HG03354 (cell line): ENCODE results near the gene TTC24.
"Not testable (repeated sequence)": the region's sequence is repeated elsewhere in the genome, so short reads cannot be mapped to it uniquely, and the experiment has no call there.

Source experiments
- ATAC-seq: cut with Tn5 transposase; IDR thresholded peaks from one replicate; pipeline ENCODE4 v1.9.1; 2021; ENCODE audit warnings: mild to moderate bottlenecking; ENCODE audit not compliant: unreplicated experiment, poor library complexity, severe bottlenecking

TTC24 gene

DNA sequence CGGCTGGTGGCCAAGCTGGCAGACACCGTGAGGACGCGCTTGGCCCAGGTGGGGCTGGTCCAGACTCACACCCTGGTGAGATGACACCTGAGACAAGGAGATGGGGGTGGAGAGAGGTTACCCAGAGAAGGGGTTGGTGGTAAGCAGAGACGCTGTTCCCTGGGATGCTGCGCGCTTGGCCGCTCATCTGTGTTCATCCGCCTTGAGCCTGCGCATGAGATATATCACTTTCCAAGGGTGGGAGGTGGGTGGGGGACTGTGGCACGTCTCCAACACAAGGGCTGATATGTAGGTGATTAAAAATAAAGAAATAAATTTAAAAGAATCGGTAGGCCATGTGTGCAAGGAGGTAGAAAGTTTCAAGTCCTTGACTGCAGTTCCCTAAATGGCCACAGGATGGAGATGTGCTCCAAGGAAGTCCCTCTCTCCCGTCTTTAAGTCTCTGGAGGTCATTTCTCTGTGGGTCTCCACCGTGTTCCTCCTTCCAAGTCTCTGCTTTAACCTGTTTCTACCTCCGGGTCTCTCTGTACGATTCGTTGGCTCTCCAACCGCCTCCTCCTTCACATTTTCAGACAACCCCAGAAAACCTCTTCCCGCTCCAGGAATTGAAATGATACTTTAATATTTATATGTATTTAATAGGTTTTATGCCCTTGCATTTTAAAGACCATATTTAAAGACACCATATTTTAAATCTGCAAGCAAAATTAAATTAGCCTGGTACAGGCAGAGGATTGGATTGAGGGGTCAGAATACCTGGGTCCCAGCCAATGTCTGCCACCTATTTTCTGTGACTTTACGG, 4.5 kb downstream of the TTC24 start:
- ATAC-seq = no peak

DNA sequence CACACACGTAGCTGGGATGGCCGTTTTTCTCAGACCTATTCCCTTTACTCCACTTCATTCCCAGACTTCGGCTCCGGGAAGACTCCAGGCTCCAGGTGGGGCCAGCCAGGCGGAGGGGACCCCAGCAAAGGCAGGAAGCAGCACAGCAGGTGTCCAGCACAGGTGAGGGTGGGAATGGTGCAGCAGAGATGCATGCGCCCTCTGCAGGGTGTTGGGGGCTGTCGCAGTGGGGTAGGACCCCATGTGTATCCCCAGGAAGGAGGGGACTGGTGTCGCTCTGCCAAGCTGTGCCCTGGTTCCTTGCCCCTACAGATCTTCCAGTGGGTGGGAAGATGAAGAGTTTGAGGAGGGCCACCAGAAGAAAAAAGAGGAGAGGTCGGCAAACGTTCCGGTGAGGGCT, 5.3 kb downstream of the TTC24 start:
- ATAC-seq = no peak

DNA sequence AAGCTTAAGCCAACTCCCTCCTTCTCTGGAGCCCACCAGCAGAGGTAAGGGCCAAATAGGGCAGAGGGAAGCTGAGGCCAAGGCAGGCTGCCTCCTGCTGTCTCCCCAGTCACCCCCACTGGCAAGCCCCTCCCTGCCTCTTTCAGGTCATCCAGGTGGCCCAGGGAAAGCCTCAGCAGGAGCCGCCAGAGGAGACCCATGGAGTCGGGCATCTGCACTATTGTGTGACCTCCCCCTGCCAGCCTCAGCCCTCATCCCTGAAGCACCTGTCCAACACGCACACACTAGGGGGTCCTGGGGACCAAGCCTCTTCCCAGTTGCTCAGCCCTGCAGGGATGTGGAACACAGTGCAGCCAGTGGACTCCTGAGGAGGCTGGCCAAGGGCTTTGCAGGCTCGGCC, 6.8 kb downstream of the TTC24 start:
- no peak for ATAC-seq

DNA sequence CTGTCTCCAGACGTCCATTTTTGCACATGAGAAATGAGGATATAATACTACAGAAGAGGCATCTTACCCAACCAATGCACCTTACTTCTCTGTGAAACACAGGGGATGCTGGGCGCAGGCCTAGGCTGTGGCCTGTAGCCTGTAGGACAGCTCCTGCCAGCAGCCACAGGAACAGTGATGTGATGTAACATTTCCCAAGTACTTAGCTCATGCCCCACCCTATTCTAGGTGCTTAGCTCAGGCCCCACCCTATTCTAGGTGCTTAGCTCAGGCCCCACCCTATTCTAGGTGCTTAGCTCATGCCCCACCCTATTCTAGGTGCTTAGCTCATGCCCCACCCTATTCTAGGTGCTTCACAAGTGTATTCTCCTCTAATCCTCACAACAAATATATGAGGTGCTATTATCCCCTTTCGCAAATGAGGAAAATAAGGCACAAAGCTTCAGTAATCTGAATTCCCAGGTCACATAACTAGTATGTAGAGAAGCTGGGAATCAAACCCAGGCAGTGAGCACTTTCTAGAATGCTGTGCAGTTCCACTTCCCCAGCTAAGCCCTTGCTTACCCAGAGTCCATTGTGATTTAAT, 7.5 kb downstream of the TTC24 start:
- no peak for ATAC-seq

DNA sequence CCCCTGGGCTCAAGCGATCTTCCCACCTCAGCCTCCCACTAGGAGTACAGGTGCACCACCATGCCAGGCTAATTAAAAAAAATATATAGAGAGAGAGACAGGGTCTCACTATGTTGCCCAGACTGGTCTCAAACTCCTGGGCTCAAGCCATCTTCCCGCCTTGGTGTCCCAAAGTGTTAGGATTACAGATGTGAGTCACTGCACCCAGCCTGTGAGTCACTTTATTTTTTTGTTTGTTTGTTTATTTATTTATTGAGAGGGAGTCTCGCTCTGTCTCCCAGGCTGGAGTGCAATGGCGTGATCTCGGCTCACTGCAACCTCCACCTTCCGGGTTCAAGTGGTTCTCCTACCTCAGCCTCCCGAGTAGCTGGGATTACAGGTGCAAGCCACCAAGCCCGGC, 8.4 kb downstream of the TTC24 start:
- ATAC-seq = not testable (repeated sequence)

DNA sequence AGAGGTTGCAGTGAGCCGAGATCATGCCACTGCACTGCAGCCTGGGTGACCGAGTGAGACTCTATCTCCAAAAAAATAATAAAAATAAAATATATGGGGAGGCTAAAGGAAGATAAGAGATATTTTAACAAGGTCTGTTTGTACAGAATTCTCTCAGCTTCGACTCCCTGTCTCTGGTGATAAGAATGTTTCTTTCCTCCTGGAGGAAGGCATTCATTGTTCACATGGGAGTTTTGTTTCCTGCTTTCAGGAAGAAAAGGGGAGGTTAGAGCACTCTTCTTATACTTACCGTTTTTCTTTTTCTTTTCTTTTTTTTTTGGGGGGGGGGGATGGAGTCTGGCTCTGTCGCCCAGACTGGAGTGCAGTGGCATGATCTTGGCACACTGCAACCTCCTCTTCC, 10.0 kb downstream of the TTC24 start:
- no peak for ATAC-seq

DNA sequence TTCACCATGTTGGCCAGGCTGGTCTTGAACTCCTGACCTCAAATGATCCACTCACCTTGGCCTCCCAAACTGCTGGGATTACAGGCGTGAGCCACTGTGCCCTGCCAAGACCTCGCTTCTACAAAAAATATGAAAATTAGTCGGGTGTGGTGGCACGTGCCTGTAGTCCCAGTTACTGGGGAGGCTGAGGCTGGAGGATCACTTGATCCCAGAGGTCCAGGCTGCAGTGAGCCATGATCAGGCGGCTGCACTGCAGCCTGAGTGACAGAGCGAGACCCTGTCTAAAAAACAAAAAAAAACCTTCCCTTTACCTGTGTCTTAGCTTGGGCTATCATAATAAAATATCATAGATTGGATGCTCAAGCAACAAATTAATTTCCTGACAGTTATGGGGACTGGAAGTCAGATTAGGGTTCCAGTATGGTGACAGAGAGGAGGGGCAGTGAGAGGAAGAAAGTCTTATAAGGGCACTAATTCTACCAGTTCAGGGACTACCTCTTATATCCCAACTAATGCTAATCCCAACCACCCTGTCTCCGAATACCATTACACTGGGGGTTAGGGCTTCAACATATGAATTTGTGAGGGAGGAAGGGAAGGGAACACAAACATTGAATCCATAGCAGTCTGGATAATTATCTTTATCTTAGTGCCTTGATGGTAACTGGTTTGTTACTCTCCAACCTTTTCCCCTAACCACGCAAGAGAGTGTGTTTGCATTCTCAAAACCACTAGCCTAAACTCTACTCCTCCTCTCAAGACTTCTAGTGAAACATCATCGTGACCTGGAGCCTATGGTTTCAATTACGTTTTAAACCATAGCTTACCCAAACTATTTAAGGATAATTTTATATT, 11.0 kb downstream of the TTC24 start:
- no peak for ATAC-seq

DNA sequence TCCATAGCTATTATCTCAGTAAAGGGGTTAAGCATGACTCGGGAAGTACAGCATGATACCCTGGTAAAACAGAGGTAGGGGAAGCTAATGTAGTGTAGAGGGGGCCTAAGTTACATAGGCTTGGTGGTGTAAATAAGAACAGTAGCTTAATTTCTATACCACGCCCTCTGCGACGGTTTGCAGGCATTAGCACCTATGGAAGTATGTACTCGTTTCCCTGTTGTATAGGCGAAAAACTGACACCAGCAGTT, 11.6 kb downstream of the TTC24 start:
- no peak for ATAC-seq

DNA sequence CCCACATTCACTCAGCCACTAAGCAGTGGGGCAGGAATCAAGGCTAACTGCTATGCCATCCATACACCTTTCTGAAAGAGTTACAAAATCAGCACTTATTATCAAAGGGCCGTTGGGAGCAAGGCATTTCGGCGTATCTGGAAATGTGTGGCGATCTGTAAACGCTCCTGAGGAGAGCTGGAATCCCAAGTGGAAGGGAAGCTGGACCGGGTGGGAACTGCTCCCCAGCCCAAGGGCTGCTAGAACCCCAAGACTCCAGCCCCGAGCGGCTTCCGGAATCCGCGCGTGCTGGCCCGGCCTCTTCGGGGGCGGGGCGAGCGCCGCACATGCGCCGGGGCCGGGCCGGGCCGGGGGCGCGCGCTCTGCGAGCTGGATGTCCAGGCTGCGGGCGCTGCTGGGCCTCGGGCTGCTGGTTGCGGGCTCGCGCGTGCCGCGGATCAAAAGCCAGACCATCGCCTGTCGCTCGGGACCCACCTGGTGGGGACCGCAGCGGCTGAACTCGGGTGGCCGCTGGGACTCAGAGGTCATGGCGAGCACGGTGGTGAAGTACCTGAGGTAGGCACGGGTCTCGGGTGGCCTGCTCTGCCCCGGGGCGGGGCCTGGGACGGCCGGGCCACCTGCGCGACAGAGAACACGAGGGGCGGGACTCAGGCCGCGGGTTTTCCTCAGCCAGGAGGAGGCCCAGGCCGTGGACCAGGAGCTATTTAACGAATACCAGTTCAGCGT, 12.1 kb downstream of the TTC24 start, which contains the start of gene NAXE:
Gene NAXE, plus strand, starts transcription at position 345 of the 726 bp plus-strand sequence. Its CDS starts 29 bp downstream, at position 374.
- peak; percentile 86 for ATAC-seq

DNA sequence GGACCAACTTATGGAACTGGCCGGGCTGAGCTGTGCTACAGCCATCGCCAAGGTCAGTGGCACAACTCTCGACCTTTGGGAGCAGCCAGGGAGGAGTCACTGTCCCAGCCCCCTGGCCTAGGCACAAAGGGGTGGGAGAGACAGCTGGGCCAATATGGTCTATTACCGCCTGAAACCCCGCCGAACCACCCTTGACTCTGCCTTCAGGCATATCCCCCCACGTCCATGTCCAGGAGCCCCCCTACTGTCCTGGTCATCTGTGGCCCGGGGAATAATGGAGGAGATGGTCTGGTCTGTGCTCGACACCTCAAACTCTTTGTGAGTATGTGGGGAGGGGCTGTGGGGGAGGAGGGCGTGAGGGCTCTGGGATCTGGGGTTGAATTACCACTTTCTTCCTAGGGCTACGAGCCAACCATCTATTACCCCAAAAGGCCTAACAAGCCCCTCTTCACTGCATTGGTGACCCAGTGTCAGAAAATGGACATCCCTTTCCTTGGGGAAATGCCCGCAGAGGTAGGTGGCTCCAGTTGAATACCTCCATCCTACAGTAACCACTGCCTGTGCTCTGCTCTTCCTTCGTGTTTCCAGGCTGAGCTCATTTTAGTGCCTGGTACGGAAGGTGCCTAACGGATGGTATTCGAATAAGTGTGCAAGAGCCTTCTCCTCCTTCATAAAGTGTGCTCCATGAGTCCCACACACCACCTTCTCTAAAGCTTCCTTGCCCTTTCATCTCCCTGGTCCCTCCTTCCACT, 12.8 kb downstream of the TTC24 start:
- ATAC-seq = no peak

DNA sequence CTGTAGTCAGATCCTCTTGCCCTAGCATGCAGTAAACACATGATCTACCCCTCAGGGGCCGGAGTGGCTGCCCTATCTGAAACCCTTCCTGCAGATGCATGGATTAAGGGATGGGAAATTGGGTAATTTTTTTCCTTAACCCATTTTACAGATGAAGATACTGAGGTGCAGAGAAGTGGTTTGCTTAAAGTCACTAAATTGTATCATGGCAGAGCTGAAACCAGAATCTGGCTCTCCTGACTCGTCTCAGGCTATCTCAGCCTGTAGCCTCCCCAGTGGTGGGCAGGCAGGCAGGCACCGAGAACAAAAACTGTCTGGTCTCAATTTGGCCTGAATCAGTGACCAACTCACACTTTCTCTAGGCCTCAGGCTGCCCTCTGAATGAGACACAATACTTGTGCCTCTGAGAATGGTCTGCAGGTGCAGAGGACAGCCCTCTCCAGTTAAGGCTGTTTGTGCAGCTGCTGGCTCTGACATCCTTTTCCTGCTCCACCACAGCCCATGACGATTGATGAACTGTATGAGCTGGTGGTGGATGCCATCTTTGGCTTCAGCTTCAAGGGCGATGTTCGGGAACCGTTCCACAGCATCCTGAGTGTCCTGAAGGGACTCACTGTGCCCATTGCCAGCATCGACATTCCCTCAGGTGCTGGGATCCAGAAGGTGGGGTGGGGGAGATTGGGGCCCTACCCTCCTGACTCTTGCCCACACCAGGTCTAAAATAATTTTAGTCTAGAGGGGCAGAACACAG, 13.6 kb downstream of the TTC24 start:
- no peak for ATAC-seq

DNA sequence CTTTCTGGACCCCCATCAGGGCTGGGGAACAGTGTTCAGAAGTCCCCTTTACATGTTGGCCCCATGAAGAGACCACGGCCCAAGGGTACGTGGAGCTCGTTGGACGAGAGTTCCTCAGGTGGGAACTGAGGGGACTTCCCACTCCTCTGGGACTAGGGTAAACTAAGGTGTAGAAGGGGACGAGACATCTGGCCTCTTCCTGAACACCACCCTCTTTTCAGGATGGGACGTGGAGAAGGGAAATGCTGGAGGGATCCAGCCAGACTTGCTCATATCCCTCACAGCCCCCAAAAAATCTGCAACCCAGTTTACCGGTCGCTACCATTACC, 14.1 kb downstream of the TTC24 start:
- no peak for ATAC-seq

DNA sequence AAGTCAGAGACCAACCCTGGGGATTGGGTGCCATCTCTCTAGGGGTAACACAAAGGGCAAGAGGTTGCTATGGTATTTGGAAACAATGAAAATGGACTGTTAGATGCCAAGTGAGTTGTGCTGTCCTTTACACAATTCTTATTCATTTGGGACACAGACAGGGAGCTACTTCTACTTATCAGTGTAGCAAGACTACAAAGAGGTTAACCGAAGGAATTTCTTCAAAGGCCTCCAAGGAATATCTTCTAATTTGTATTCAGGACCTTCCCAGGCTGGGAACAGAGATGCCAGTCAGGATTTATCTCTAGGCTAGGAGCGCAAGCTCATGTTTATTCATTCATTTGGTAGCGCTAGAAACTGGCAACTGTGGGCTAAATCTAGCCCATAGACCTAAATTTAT, 14.7 kb downstream of the TTC24 start:
- ATAC-seq = no peak

DNA sequence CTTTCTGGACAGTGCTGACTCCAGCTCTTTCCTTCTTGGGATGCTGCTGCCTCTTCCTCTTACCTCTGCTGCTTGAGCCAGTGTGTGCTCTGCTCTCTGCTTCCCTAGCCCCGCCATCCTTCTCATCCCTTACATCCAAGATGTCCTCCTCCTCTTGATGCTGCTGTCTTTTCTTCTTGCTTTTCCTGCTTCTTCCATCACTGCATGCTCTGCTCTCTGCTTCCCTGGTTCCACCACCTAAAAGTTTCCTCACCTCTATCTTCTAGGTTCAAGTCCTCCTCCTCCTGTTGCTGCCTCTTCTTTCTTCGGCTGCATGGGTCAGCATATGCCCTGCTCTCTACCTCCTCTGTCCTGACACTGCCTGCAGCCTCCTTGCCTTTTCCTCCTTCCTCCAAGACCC, 15.5 kb downstream of the TTC24 start:
- no peak for ATAC-seq

DNA sequence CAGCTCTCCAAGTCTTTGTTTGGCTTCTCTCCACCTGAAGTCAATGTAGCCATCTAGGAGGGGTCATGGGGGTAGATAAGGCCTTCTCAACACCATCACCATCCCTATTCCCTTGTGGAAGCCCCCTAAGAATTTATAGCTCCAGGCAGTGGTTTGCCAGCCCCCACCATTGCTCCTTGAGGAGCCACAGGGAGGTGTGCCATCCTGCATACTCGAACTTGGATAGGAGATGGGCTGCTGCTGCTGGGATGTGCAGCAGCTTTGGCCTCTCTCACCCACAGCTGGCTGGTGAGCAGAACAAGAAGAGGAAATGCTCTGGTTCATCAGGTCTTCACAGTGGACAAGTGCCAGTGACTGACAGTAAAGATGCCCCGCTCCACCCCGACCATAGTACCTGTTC, 16.9 kb downstream of the TTC24 start:
- no peak for ATAC-seq

DNA sequence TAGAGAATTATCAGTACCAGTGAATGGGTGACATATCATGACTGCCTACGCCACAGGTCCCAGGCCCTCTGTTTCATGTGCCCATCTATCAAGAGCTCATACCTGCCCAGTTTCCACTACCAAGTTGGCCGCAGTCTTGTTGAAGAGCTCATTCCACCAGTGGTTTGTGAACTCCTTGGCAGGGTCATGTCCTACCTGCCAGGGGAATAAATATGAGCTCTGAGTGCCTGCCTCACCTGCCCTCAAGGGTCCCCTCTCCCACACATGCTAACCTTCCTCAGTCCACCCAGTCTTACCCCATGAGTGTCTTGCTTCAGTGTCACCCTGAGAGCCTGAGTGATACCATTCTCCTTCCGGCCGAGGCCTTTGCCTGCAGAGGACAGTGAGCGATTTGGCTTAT, 18.6 kb downstream of the TTC24 start:
- no peak for ATAC-seq

DNA sequence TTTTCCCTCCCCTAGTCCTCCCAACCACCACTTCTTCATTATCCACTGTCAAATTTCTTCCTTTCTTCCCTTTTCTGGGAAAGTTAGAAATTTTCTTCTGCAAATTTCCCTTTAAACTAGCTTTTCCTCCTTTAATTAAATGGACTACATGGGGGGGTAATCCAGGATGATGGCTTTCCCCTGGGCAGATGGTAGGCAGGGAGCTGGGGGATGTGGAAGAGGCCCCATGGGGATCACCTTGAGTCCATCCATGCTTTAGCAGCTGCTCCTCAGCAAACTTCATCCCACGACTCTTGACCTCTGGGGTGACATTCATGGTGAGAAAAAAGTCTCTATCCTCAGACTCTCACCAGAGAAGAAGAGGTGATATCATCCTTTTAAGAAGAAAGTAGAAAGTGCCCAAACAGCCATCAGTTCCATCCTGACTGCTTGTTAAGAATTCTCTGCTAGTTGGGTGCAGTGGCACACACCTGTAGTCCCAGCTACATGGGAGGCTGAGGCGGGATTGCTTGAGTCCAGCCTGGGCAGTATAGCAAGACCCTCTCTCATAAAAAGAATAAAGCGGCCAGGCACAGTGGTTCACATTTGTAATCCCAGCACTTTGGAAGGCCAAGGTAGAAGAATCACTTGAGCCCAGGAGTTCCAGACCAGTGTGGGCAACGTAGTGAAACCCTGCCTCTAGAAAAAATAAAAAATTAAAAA, 19.4 kb downstream of the TTC24 start:
- no peak for ATAC-seq

DNA sequence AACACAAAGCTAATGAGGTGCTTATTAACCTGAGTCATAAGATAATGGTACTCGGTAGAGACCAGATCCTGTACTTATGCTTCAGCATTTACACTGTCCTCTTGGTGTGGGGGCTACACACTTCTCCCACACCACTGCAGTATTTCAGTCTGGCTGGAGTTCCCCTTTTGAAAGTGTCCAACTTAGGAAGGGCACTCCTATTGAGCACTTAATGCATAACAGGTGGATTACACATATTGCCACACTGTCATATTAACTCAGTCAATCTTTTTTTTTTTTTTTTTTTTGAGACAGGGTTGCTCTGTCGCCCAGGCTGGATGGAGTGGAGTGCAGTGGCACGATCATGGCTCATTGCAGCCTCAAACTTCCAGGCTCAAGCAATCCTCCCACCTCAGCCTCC, 20.3 kb downstream of the TTC24 start:
- peak; percentile 58 for ATAC-seq

DNA sequence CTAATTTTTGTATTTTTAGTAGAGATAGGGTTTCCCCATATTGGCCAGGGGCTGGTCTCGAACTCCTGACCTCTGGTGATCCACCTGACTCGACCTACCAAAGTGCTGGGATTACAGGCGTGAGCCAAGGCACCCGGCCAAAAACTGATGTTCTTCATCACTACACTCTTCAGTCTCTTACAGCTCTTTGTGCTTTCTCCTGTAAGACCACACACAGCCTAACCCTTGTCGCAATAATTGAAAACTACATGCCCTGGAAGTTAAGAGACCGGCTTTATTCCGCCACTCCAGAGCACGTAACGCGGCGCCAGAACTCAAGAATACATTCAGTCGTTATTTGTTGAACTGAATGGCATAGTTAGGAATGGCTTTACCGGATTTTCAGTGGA, 21.2 kb downstream of the TTC24 start:
- no peak for ATAC-seq
